GM19395 (cell line): ENCODE data around the gene FAM47A.

Experiments
- ATAC-seq: cut with Tn5 transposase; IDR thresholded peaks from one replicate; pipeline ENCODE4 v1.9.1; 2021; ENCODE audit warnings: mild to moderate bottlenecking, moderate library complexity; ENCODE audit not compliant: unreplicated experiment

FAM47A gene

GRCh38 chrX:34132028-34132427 is at the start of gene FAM47A:
Gene FAM47A, minus strand, starts transcription at chrX:34132314. Its CDS starts 36 bp downstream, at chrX:34132278.
- no peak for ATAC-seq

- no peak for ATAC-seq
These were observed 15.2 kb upstream of the FAM47A start for GRCh38 chrX:34147345-34147744.

GRCh38 chrX:34146906-34147305 is 14.8 kb upstream of the FAM47A start:
- ATAC-seq, result no peak

GRCh38 chrX:34144246-34144645 is 12.1 kb upstream of the FAM47A start:
- no peak for ATAC-seq

- ATAC-seq, result no peak
These were observed 8.7 kb upstream of the FAM47A start for GRCh38 chrX:34140816-34141215.

GRCh38 chrX:34130980-34131744 is 952 bp downstream of the FAM47A start:
- ATAC-seq, result no peak

- no peak for ATAC-seq
These were observed 1.6 kb downstream of the FAM47A start for GRCh38 chrX:34130501-34130900.

- ATAC-seq, result no peak
These were observed 6.1 kb downstream of the FAM47A start for GRCh38 chrX:34126011-34126410.

- ATAC-seq, result no peak
These were observed 13.0 kb downstream of the FAM47A start for GRCh38 chrX:34119122-34119521.

GRCh38 chrX:34112459-34112858 is 19.7 kb downstream of the FAM47A start:
- no peak for ATAC-seq
